Raji (cell line): ENCODE results near the gene MYO18B.

ENCODE experiments used
- POLR2A ChIP-seq: IDR thresholded peaks from 2 replicates; pipeline ENCODE4 v1.6.1; 2011; ENCODE audit warnings: low read depth, low read length, control low read depth; ENCODE audit not compliant: insufficient read depth

The MYO18B gene

GRCh38 chr22:25835348-25835747, 93.4 kb downstream of the MYO18B start:
- no peak for TF ChIP-seq POLR2A

GRCh38 chr22:25837288-25837900, 95.4 kb downstream of the MYO18B start:
- no peak for TF ChIP-seq POLR2A

DNA sequence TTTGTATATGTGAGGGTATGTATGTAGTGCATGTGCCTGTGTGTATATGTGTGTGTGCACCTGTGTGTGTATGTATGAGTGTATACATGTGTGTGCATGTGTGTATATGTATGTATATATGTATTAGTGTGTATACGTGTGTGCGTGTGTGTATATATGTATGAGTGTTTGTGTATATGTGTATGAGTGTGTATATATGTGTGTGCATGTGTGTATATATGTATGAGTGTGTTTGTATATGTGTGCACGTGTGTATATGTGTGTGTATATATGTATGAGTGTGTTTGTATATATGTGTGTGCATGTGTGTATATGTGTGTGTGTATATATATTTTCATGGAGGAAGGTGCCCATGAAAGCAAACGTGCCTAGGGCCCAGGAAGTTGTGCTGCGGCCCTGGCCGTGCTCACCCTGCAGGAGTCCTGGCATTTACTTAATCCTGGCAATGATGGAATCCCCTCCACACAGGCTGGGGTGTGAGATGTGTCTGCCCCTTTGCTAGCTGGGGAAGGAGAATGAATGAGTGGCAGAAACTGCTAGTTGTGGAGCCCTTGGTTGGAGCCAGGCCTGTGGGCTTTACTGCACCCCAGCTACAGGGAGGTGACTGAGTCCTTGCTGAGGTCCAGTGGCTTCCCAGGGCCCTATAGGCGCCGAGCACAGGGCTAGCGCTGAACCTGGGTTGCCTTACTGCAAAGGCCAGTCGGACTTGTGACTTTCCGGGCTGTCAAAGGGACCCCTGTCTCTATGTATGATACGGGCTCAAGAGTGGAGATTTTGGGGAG, 97.2 kb downstream of the MYO18B start:
- no peak for TF ChIP-seq POLR2A

DNA sequence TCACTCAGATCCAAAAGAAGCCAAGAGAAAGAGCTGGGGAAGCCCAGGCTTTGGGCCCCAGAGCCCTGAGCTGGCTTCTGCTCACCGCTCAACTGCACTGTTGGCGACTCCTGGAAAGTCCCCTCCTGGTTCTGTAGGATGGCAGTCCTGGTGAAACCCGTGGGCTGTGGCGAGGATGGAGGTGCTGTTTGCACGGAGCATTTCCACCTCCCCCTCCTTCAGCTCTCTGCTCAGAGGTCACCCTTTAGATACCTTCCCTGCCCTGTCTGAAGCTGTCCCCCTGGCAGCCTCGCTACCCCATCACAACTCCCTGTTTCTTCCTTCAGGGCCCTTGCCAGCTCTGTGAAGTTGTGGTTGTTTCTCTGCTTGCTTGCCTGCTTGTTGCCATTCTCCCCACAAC, 97.8 kb downstream of the MYO18B start:
- TF ChIP-seq POLR2A, result no peak

GRCh38 chr22:25840167-25840566, 98.2 kb downstream of the MYO18B start:
- TF ChIP-seq POLR2A, result no peak

DNA sequence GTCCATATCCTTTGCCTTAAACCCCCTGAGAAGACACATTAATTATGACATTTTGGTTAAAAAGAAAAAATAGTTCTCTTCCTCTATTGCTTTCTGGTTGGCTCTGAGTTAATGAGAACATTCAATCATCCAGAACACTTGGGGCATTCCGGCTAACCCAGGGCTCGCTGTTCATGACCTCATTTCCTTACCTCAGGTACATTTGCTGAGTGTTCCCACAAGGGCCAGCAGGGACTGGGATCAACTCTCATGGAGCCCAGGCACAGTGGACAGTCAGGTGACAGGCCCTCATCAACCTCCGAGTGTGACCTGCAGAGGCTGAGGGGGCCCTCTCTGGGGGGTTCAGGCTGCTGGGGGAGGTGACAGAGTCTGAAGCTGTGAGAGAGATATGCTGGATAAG, 98.9 kb downstream of the MYO18B start:
- no peak for TF ChIP-seq POLR2A

- no peak for TF ChIP-seq POLR2A
Observed at GRCh38 chr22:25841775-25842174, 99.8 kb downstream of the MYO18B start.

- TF ChIP-seq POLR2A, result no peak
Observed at GRCh38 chr22:25843660-25844405, 101.8 kb downstream of the MYO18B start.

DNA sequence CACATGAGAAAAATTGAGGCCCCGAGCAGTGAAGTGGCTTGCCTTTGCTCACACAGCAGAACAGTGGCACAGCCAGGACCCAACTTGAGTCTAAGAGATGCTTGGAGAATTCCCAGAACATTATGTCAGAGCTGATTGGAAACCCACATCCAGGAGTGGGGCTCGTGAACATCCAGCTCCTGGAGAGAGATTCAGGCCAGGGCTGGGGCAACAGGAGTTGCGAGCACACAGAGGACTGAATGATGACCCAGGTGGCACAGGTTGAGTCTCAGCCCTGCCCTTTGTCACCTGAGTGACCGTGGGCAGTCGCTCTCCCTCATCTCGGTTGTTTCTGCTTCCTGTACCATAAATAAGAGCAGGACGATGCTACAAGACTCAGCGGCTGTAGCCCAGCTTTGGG, 102.6 kb downstream of the MYO18B start:
- TF ChIP-seq POLR2A, result no peak

- no peak for TF ChIP-seq POLR2A
Observed at GRCh38 chr22:25845985-25846745, 104.2 kb downstream of the MYO18B start.

- TF ChIP-seq POLR2A, result no peak
Observed at GRCh38 chr22:25847451-25847850, 105.5 kb downstream of the MYO18B start.

- TF ChIP-seq POLR2A, result no peak
Observed at GRCh38 chr22:25848954-25849353, 107.0 kb downstream of the MYO18B start.

DNA sequence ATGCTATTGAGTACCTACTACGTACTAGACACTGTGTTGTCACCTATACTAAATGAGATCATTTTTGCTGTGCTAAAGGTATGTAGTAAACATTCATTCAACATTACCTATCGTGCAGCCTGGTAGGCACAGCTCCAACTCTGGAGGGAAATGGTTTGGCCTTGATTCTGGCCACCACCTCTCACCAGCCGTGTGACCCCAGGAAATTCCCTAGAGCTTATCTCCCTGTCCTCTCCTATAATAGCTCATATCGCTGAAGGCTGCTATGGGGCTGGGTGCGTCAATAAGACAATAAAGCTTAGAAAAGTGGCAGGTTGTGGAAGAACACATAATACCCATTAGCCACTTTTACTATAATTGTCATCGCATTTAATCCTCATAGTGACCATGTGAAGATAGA, 107.5 kb downstream of the MYO18B start:
- no peak for TF ChIP-seq POLR2A

- no peak for TF ChIP-seq POLR2A
Observed at GRCh38 chr22:25852223-25852622, 110.2 kb downstream of the MYO18B start.

DNA sequence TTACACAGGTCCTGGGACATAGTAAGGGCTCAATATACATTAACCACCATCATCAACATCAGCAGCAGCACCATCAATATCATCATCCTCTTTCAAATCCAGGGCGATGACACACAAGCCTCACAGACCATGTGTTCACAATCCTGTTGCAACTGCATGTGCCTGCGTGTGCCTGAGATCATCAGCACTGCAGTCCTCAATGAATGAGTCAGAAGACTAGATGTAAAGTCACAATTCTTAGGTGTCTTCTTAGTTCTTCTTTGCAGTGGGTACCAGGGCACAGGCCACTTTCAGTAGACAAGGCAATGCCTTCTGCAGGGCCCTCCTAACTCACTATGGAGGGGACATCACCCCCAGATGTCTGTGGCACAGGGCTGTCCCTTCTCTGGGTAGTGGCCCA, 111.1 kb downstream of the MYO18B start:
- TF ChIP-seq POLR2A, result no peak
